GM12875 (cell line): ENCODE results near the gene GJB1.
"Not testable (repeated sequence)": the region's sequence is repeated elsewhere in the genome, so short reads cannot be mapped to it uniquely, and the experiment has no call there.

Experiments used
- H3K4me3 ChIP-seq: one replicate; pipeline ENCODE4 v1.5.1; 2011; ENCODE audit warnings: low read depth, low read length, control low read depth
- TF ChIP-seq, protein P1 (sequence below): IDR thresholded peaks from 2 replicates; pipeline ENCODE4 v1.5.1; 2011; ENCODE audit warnings: low read depth, mild to moderate bottlenecking, control low read depth, inconsistent platforms, low read length, moderate library complexity, borderline replicate concordance; ENCODE audit not compliant: insufficient read depth

Gene GJB1

DNA sequence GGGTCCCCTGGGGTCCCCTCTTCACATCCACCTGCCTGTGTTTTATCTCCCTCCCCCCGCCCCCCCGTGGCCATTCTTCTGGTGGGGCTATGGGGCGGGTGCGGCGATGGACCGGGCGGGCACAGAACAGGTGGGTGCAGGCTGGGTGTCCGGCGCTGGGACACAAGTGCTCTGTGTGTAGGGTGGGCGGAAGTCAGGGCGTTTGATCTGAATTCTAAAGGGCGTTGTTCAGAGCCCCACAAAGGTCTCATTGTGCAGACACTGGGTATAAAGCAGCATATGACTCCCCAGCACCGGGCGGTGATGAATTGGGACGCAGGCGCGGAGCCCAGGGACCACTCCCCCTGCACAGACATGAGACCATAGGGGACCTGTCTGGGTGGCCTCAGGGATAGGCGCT is at the start of gene GJB1:
Gene GJB1, plus strand, starts transcription at position 296 of the 400 bp plus-strand sequence. CDS start 484 bp downstream, outside the sequence.
- TF ChIP-seq, protein P1, sequence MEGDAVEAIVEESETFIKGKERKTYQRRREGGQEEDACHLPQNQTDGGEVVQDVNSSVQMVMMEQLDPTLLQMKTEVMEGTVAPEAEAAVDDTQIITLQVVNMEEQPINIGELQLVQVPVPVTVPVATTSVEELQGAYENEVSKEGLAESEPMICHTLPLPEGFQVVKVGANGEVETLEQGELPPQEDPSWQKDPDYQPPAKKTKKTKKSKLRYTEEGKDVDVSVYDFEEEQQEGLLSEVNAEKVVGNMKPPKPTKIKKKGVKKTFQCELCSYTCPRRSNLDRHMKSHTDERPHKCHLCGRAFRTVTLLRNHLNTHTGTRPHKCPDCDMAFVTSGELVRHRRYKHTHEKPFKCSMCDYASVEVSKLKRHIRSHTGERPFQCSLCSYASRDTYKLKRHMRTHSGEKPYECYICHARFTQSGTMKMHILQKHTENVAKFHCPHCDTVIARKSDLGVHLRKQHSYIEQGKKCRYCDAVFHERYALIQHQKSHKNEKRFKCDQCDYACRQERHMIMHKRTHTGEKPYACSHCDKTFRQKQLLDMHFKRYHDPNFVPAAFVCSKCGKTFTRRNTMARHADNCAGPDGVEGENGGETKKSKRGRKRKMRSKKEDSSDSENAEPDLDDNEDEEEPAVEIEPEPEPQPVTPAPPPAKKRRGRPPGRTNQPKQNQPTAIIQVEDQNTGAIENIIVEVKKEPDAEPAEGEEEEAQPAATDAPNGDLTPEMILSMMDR = no peak
- H3K4me3 ChIP-seq = no peak within 1 kb of the TSS

DNA sequence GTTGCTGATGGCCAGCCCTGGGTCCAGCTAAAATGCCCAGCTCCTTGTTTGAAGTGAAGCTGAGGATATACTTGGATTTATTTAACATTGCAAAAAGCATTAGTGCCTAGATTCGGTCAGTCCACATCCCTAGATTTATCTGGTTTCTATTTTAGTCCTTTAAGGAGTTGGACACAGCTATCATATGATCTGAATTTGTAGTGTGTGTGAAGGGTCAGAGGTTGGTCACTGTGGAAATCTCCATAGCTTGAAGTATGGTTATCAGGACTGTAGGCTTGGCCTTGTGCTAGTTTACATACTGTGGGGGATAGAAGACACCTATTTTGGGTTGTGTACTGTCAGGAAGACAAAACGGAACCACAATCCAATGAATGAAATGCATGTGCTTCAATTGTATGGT is 49.6 kb upstream of the GJB1 start:
- TF ChIP-seq, protein P1 = no peak

DNA sequence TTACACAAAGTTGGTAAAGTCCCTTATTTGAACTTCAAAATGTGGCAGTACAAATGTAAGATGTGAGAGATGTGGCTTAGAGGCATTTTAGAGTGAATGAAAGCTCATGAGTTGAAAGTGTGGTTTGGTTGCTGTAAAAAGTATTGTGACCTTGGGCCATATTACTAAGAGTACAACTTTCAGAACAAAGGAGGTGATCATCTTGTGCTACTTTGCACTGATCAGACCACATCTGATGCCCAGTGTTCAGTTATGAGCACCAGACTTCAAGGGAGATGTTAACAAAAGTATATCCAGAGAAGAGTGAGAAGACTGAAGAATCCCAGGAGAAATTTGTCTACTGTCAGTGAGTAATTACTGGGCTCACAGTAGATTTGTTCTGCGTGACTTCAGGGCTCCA is 48.2 kb upstream of the GJB1 start:
- TF ChIP-seq, protein P1 = no peak

More for the DNA sequence above, 49.6 kb upstream of the GJB1 start:
- no peak overlapping the region for H3K4me3 ChIP-seq

DNA sequence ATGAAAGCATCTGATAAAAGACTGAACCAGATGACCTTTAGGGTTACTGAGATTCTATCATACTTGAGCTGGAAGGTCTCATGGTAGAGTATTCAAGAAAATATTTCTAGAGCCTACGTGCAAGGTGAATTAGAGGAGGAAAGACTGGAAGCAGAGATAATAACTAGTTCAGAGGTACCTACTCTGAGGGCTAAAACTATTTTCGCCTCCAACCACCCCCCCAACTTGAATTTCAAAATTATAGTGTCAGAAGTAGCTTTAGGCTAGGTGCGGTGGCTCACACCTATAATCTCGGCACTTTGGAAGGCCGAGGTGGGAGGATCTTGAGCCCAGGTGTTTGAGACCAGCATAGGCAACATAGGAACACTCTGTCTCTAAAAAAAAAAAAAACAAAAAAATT is 47.5 kb upstream of the GJB1 start:
- no peak overlapping the region for H3K4me3 ChIP-seq
- TF ChIP-seq, protein P1 = no peak

More for the DNA sequence above, 48.2 kb upstream of the GJB1 start:
- H3K4me3 ChIP-seq = no peak overlapping the region

DNA sequence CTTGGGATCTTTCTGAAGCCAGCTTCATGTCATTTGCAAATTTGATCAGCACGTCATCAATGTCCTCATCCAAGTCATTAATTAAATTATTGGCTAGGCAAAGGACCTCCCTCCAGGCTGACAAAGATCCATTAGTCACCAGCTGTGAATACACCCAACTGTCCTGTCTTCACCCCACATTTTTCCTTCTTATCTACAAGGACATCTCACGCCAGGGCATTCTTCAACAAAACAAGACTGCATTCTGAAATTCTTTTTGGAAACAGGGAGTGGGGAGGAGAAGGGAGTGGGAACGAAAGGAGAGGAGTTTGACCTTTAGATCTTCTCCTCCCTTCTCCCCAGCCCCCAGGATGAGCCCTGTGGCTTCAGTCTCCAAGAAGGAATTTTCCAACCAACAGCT is 45.7 kb upstream of the GJB1 start:
- H3K4me3 ChIP-seq = no peak overlapping the region
- TF ChIP-seq, protein P1 = no peak

- no peak overlapping the region for H3K4me3 ChIP-seq
- TF ChIP-seq, protein P1 = peak; percentile 63
These were observed 44.1 kb upstream of the GJB1 start for GRCh38 chrX:71178908-71179307.

DNA sequence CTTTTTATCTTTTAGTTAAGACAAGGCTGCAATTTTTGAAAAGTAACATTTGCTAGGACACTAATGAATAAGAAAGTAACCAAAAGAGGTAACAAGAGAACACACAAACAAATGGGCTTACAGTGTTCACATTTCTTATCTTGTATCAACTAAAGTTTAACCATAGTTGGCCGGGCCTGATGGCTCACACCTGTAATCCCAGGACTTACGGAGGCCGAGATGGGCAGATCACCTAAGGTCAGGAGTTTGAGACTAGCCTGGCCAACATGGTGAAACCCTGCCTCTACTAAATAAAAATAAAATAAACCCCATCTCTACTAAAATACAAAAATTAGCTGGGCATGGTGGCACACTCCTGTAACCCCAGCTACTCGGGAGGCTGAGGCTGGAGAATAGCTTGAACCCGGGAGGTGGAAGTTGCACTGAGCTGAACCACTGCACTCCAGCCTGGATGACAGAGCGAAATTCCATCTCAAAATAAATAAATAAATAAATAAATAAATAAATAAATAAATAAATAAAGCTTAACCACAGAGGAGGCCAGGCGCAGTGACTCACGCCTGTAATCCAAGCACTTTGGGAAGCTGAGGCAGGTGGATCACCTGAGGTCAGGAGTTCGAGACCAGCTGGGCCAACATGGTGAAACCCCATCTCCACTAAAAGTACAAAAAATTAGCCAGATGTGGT is 42.3 kb upstream of the GJB1 start:
- H3K4me3 ChIP-seq = not testable (repeated sequence)
